ENCODE results near the gene CBFA2T2. TPM values are rescaled to one million over a fixed set of nuclear protein-coding genes. Genes with fewer than 3 reads are reported as not detected.

The CBFA2T2 gene
- total and polyA plus RNA-seq, 10 of the 15 experiments (the other 5 are each of a cell fraction or from before 2014, with no cell fraction given), result 0.61 to 8.6 (median 5.5) TPM

DNA sequence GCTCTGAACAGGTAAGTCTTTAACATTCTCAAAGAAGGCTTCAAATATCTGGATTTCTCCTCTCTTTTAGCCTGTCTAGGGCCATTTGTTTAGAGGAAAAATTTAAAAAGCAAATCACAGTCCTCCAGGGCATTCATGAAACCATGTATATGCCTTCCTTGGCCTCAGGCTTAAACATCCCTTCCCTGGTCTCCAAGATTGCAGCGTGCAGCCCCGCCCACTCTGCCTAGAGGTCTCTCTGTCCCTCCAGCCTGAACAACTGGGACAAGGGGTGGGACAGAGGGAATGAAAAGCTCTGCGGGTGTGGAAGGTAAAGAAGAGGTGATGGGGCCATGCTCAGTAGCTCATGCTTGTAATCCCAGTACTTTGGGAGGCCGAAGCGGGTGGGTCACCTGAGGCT is 9.8 kb upstream of the CBFA2T2 start:
- intact Hi-C loops (cut with micrococcal nuclease; ENCODE audit: unreplicated experiment) (no loop called here), in situ Hi-C loops (cut with MboI) (no loop called here)
- Histone ChIP-seq H3K9ac (ENCODE audit: control insufficient read depth, insufficient read depth, low read length) (no peak overlapping the region), H3K4me1 (ENCODE audit: control insufficient read depth, insufficient read depth, low read length) (no peaks in the 10 kb centered on the region), H3K36me3 (ENCODE audit: control insufficient read depth in 2 of 2, insufficient read depth in 2 of 2, low read length in 1 of 2) (no peaks in the 10 kb centered on the region), H3K79me2 (ENCODE audit: control insufficient read depth, insufficient read depth, low read length) (no peaks in the 10 kb centered on the region), H3K27me3 (replicated peaks in 1 of 2; ENCODE audit: control insufficient read depth in 2 of 2, insufficient read depth in 2 of 2, low read length in 1 of 2) (no peaks in the 10 kb centered on the region), H4K20me1 (ENCODE audit: control insufficient read depth, insufficient read depth) (no peaks in the 10 kb centered on the region), H3K27ac (ENCODE audit: control insufficient read depth, insufficient read depth) (no peak overlapping the region), H3K4me3 (no peak overlapping the region), H3K4me2 (ENCODE audit: control insufficient read depth, insufficient read depth) (no peak overlapping the region), H3K9me3 (replicated peaks; ENCODE audit: control insufficient read depth, insufficient read depth, low read length) (no peaks in the 10 kb centered on the region), H2AFZ (ENCODE audit: control insufficient read depth, low read depth, low read length) (no peak overlapping the region)
- TF ChIP-seq, protein P1, sequence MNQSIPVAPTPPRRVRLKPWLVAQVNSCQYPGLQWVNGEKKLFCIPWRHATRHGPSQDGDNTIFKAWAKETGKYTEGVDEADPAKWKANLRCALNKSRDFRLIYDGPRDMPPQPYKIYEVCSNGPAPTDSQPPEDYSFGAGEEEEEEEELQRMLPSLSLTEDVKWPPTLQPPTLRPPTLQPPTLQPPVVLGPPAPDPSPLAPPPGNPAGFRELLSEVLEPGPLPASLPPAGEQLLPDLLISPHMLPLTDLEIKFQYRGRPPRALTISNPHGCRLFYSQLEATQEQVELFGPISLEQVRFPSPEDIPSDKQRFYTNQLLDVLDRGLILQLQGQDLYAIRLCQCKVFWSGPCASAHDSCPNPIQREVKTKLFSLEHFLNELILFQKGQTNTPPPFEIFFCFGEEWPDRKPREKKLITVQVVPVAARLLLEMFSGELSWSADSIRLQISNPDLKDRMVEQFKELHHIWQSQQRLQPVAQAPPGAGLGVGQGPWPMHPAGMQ (IDR thresholded peaks at IDR 0.05; ENCODE audit: borderline replicate concordance), result no peak
- TF ChIP-seq, protein P2, sequence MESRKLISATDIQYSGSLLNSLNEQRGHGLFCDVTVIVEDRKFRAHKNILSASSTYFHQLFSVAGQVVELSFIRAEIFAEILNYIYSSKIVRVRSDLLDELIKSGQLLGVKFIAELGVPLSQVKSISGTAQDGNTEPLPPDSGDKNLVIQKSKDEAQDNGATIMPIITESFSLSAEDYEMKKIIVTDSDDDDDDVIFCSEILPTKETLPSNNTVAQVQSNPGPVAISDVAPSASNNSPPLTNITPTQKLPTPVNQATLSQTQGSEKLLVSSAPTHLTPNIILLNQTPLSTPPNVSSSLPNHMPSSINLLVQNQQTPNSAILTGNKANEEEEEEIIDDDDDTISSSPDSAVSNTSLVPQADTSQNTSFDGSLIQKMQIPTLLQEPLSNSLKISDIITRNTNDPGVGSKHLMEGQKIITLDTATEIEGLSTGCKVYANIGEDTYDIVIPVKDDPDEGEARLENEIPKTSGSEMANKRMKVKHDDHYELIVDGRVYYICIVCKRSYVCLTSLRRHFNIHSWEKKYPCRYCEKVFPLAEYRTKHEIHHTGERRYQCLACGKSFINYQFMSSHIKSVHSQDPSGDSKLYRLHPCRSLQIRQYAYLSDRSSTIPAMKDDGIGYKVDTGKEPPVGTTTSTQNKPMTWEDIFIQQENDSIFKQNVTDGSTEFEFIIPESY (IDR thresholded peaks at IDR 0.05), result no peak
- TF ChIP-seq MEF2A (IDR thresholded peaks at IDR 0.05; ENCODE audit: insufficient read depth, low read depth, low read length), result no peak
- no peak for TF ChIP-seq TCF12 (IDR thresholded peaks at IDR 0.05; ENCODE audit: low read depth, low read length)
- no peak for TF ChIP-seq CHD4 (IDR thresholded peaks at IDR 0.05)
- no peak for TF ChIP-seq SREBF2 (IDR thresholded peaks at IDR 0.05; ENCODE audit: low read length)
- no peak for TF ChIP-seq LARP7 (IDR thresholded peaks at IDR 0.05)
- RAD21 ChIA-PET (ENCODE audit: unreplicated experiment), result no interaction called here
- WGBS (ENCODE audit: insufficient coverage, insufficient replicate concordance, low lambda C conversion rate, missing lambda C conversion rate), result 88% methylated on average over 5 of the region's 5 CpGs
- DNase-seq (ENCODE audit: low read depth, low spot score) (no peak), FAIRE-seq (no peak), ATAC-seq (no peak)
- POLR2A ChIA-PET, result interaction anchor here (0.5 kb wide), 1 partner anchor 104 kb away, joined by 3 read pairs; no protein-coding TSS in a partner anchor
- CTCF ChIA-PET, result interaction anchor here (1.1 kb wide), 1 partner anchor 188 kb away, joined by 3 read pairs; no protein-coding TSS in a partner anchor
- no TSS peak for BruUV-seq (replicated peaks)
- SMC1A ChIA-PET (ENCODE audit: uncharacterized antibody, unreplicated experiment), result no interaction called here
